ENCODE data around the gene LOC128125822.

Gene LOC128125822

GRCh38 chr6:63537201-63537958 lies 34.9 kb upstream of the LOC128125822 start:
- Histone ChIP-seq H3K23ac (ENCODE audit: low read depth, low read length) (no peak overlapping the region), H3K4me3 (ENCODE audit: insufficient read depth, low read depth, low read length) (no peak overlapping the region), H2BK120ac (ENCODE audit: low read depth, low read length) (no peak overlapping the region), H3K79me1 (ENCODE audit: low read depth in 1 of 2, low read length in 2 of 2) (no peaks in the 10 kb centered on the region), H4K91ac (ENCODE audit: insufficient read depth, low read depth, low read length) (no peak overlapping the region), H3K56ac (ENCODE audit: extremely low read depth, insufficient read depth, low read length) (no peak overlapping the region), H2BK20ac (ENCODE audit: low read depth, low read length) (no peak overlapping the region), H4K20me1 (ENCODE audit: insufficient read depth, low read length) (no peaks in the 10 kb centered on the region), H3K14ac (replicated peaks; ENCODE audit: low read depth, low read length) (no peak overlapping the region), H3K27ac (ENCODE audit: insufficient read depth, low read length) (no peak overlapping the region), H3K9me3 (ENCODE audit: control insufficient read depth, insufficient read depth, low read length) (no peaks in the 10 kb centered on the region), H4K5ac (ENCODE audit: low read depth, low read length) (no peak overlapping the region), H3K36me3 (ENCODE audit: control insufficient read depth, insufficient read depth, low read length) (no peaks in the 10 kb centered on the region), H3K27me3 (ENCODE audit: control insufficient read depth, insufficient read depth, low read length) (no peaks in the 10 kb centered on the region; the same call in 1 of the 2 replicates), H2AFZ (replicated peaks; ENCODE audit: low read length, poor library complexity) (no peak overlapping the region), H3K4me1 (ENCODE audit: control insufficient read depth, insufficient read depth, low read length) (no peaks in the 10 kb centered on the region), H2AK9ac (replicated peaks; ENCODE audit: low read depth, low read length, poor library complexity) (no peak overlapping the region), H3K4ac (ENCODE audit: low read depth, low read length) (no peak overlapping the region), H3K9ac (ENCODE audit: low read depth, low read length) (no peak overlapping the region), H3K4me2 (ENCODE audit: low read depth, low read length) (no peak overlapping the region), H4K8ac (ENCODE audit: low read depth in 2 of 2, low read length in 2 of 2) (no peak overlapping the region), H2AK5ac (ENCODE audit: low read depth, low read length) (no peak overlapping the region), H2BK15ac (ENCODE audit: low read depth, low read length) (no peak overlapping the region), H3K18ac (ENCODE audit: low read depth, low read length) (no peak overlapping the region), H2BK5ac (ENCODE audit: low read depth, low read length, poor library complexity, severe bottlenecking) (no peak overlapping the region), H3K9me1 (ENCODE audit: insufficient read depth, low read length) (no peaks in the 10 kb centered on the region)
- in situ Hi-C loops (cut with MboI; ENCODE audit: low sequenced_read_pairs) (no loop called here), dilution Hi-C loops (cut with HindIII; ENCODE audit: low sequenced_read_pairs, unreplicated experiment) (no loop called here), intact Hi-C loops (cut with micrococcal nuclease) (no loop called here)
- ChIA-PET CTCF (no interaction called here), POLR2A (ENCODE audit: unreplicated experiment) (no interaction called here)
- ATAC-seq (ENCODE audit: low read depth) (no peak), DNase-seq (no peak)
- WGBS, 2 experiments (ENCODE audit: extremely low coverage in 2 of 2, insufficient read length in 1 of 2): 47% methylated on average over 3 of the region's 9 CpGs; no CpG with 5 or more reads in 1 of the 2 experiments
- BruUV-seq (replicated peaks): no TSS peak
- TF ChIP-seq NFE2L2 (IDR thresholded peaks at IDR 0.05; ENCODE audit: low read depth, low read length): no peak
- TF ChIP-seq MXI1 (IDR thresholded peaks at IDR 0.05; ENCODE audit: borderline replicate concordance, low read depth, low read length): no peak
- no peak for TF ChIP-seq BHLHE40 (IDR thresholded peaks at IDR 0.05; ENCODE audit: low read depth, low read length)
- TF ChIP-seq RFX5 (IDR thresholded peaks at IDR 0.05; ENCODE audit: low read depth, low read length): no peak
- TF ChIP-seq CEBPB (IDR thresholded peaks at IDR 0.05; ENCODE audit: low read depth, low read length): no peak
- no peak for TF ChIP-seq MAFK (IDR thresholded peaks at IDR 0.05; ENCODE audit: low read depth, low read length)
- TF ChIP-seq USF2 (IDR thresholded peaks at IDR 0.05; ENCODE audit: low read depth, low read length): no peak

All from IMR-90 (cell line).